ENCODE results near the gene WNT7B.

Gene WNT7B

GRCh38 chr22:45871721-45872120 lies 105.2 kb downstream of the WNT7B start:
- no peak for DNase-seq (ENCODE audit: low read depth)

Measured in stimulated activated CD8-positive, alpha-beta memory T cell treated with anti-CD3 and anti-CD28 coated beads, Interleukin-12 subunit alpha, Interleukin-12 subunit beta, amount 100 ng/mL, for 1 hour (primary cell).